Thoracic aorta (tissue), 2 donors: ENCODE results near the gene TRIM2. TPM values are rescaled to one million over a fixed set of nuclear protein-coding genes. Genes with fewer than 3 reads are reported as not detected.

Source experiments
- ATAC-seq: fragments of 150-250 bp; one replicate; pipeline ENCODE4 v1.8.0; 2017; ENCODE audit warnings: low read depth; ENCODE audit not compliant: insufficient number of reproducible peaks, low FRiP score
- DNase-seq: peaks from one replicate; pipeline ENCODE4 v3.0.0-alpha.2; 2020; ENCODE audit warnings: low spot score
- H3K27ac ChIP-seq, 2 donors: fragments of 200-600 bp; sonication (generic); 1 replicate in 1 of 2; 2 replicates in 1 of 2; pipeline ENCODE4 v1.5.1; 2016; ENCODE audit warnings: mild to moderate bottlenecking in 2 of 2, moderate library complexity in 2 of 2
- H3K27me3 ChIP-seq: fragments of 200-600 bp; sonication (generic); replicated peaks from 2 replicates; pipeline ENCODE4 v1.6.0; 2016; ENCODE audit warnings: mild to moderate bottlenecking; ENCODE audit not compliant: insufficient read depth
- H3K36me3 ChIP-seq: fragments of 200-600 bp; sonication (generic); one replicate; pipeline ENCODE4 v1.5.1; 2016
- H3K4me1 ChIP-seq, 2 donors: fragments of 200-600 bp; sonication (generic); 1 replicate in 1 of 2; 2 replicates in 1 of 2; pipeline versions ENCODE4 v1.5.1 to v1.6.0; 2016; ENCODE audit warnings: low read depth in 2 of 2, mild to moderate bottlenecking in 1 of 2; ENCODE audit not compliant: control insufficient read depth in 1 of 2
- H3K4me3 ChIP-seq: fragments of 200-600 bp; sonication (generic); 2 replicates; pipeline ENCODE4 v1.5.1; 2016; ENCODE audit warnings: mild to moderate bottlenecking
- H3K9me3 ChIP-seq: fragments of 200-600 bp; sonication (generic); 2 replicates; pipeline ENCODE4 v1.5.1; 2016
- total RNA-seq, 2 donors: library from RNA; depleted of rRNA; stranded (reverse); fragments of >200 nt; gene quantifications; one replicate each; pipeline versions ENCODE4 v1.1.0 to v1.2.3, GENCODE V29; 2016
- TF ChIP-seq, protein P1 (sequence below): fragments of 200-600 bp; sonication (generic); IDR thresholded peaks from one replicate; pipeline ENCODE4 v1.5.1; 2019; ENCODE audit warnings: antibody characterized with exemption

The TRIM2 gene
- total RNA-seq, 2 donors from 2014 or later = 31.7 to 41.3 TPM

GRCh38 chr4:153204728-153205648 is 745 bp downstream of the TRIM2 start:
- DNase-seq = no peak
- Histone ChIP-seq H3K4me1 (no peaks in the 10 kb centered on the region), H3K27ac (no peak overlapping the region), H3K4me3 (no peak overlapping the region), H3K27me3 (no peaks in the 10 kb centered on the region), H3K9me3 (no peaks in the 10 kb centered on the region), H3K36me3 (no peaks in the 10 kb centered on the region)
- no peak for ATAC-seq
- TF ChIP-seq, protein P1, sequence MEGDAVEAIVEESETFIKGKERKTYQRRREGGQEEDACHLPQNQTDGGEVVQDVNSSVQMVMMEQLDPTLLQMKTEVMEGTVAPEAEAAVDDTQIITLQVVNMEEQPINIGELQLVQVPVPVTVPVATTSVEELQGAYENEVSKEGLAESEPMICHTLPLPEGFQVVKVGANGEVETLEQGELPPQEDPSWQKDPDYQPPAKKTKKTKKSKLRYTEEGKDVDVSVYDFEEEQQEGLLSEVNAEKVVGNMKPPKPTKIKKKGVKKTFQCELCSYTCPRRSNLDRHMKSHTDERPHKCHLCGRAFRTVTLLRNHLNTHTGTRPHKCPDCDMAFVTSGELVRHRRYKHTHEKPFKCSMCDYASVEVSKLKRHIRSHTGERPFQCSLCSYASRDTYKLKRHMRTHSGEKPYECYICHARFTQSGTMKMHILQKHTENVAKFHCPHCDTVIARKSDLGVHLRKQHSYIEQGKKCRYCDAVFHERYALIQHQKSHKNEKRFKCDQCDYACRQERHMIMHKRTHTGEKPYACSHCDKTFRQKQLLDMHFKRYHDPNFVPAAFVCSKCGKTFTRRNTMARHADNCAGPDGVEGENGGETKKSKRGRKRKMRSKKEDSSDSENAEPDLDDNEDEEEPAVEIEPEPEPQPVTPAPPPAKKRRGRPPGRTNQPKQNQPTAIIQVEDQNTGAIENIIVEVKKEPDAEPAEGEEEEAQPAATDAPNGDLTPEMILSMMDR = no peak

DNA sequence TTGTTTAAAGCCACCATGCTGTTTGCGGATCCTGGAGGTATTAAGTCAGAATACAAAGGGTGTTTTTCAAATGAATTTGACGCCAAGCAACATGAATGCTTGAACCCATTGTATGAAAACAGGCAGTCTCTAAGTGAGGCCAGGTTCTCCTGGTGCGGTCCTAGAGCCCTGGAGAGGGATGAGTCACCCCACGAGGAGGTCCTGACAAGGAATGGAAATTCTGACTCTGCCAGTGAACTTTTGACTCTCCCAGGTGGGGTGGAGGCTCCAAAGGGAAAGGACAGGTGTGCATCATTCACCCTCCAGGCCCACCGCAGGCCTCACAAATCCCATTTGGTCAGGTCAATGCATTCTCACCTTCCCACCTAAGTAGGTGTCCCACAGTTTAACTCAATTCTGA is 1.5 kb downstream of the TRIM2 start:
- TF ChIP-seq, protein P1 = no peak
- H3K36me3 ChIP-seq = no peaks in the 10 kb centered on the region
- no peaks in the 10 kb centered on the region for H3K9me3 ChIP-seq
- H3K4me3 ChIP-seq = no peak overlapping the region
- DNase-seq (no peak), ATAC-seq (no peak)
- H3K27me3 ChIP-seq = no peaks in the 10 kb centered on the region
- H3K4me1 ChIP-seq = no peaks in the 10 kb centered on the region
- H3K27ac ChIP-seq = no peak overlapping the region

DNA sequence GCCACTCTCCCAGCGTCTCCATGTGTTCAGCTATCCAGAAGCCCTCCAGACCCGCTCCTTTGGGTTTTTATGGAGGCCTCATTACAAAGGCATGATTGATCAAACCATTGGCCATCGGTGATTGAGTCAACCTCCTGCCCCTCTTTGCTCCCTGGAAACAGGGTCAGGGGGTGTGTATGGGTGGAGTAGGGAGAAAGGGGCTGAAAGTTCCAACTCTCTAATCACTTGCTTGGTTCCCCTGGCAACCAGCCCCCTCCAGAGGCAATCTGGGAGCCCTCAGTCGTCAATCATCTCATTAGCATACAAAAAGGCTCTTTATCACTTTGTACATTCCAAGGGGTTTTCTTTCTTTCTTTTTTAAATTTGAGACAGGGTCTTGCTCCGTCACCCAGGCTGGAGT is 2.3 kb downstream of the TRIM2 start:
- ATAC-seq = no peak
- H3K4me3 ChIP-seq = no peak overlapping the region
- no peak overlapping the region for H3K27ac ChIP-seq
- no peaks in the 10 kb centered on the region for H3K9me3 ChIP-seq
- no peaks in the 10 kb centered on the region for H3K36me3 ChIP-seq
- H3K4me1 ChIP-seq = no peaks in the 10 kb centered on the region
- no peaks in the 10 kb centered on the region for H3K27me3 ChIP-seq
- no peak for DNase-seq
- TF ChIP-seq, protein P1 = no peak

DNA sequence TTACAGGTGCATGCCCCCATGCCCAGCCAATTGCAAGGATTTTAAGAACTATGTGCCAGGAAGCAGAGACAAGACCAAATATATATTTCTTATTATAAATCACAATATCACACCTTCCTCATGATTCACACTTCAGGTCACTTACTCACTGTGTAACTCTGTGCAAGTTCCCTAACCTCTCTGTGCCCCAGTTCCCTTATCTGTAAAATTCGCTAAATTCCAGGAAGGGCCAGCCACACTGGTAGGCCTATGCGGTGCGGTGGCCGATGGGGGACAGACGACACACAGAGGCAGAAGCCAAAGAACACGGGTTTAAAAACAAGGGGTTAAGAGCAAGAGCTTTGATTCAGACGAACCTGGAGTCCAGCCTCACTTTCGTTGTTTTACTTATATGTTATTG is 2.8 kb downstream of the TRIM2 start:
- Histone ChIP-seq H3K9me3 (no peaks in the 10 kb centered on the region), H3K27ac (no peak overlapping the region), H3K4me3 (no peak overlapping the region), H3K36me3 (no peaks in the 10 kb centered on the region), H3K4me1 (no peaks in the 10 kb centered on the region), H3K27me3 (no peaks in the 10 kb centered on the region)
- DNase-seq (no peak), ATAC-seq (no peak)
- TF ChIP-seq, protein P1 = no peak

DNA sequence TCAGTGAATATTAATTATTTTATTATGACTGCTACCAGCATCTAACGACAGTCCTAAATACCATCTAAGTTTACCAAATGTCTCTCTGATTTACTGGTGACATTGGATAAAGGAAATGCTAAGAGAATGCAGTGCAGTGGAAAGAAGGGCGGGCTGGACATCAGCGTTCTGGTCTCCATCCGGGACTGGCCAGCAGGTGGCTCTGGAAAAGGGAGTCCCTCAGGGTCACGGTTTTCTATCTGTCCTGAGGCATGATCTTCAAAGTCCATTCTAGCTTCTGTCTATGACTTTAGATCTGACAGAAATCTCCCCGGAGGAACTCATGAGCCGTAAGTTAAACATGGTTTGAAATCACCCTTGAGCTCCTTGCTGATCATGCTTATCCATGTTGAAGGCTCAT is 3.3 kb downstream of the TRIM2 start:
- ATAC-seq = no peak
- TF ChIP-seq, protein P1 = peak; percentile 50
- Histone ChIP-seq H3K27me3 (no peaks in the 10 kb centered on the region), H3K4me3 (no peak overlapping the region), H3K27ac (no peak overlapping the region), H3K9me3 (no peaks in the 10 kb centered on the region), H3K36me3 (no peaks in the 10 kb centered on the region), H3K4me1 (no peaks in the 10 kb centered on the region)
- no peak for DNase-seq
